Activated CD8-positive, alpha-beta T cell treated with anti-CD3 and anti-CD28 coated beads, Interleukin-2, amount 10 ng/mL, durations not matched to agents 7 days and 5 days (primary cell): ENCODE data around the gene MRM1. TPM values are rescaled to one million over a fixed set of nuclear protein-coding genes. Genes with fewer than 3 reads are reported as not detected.
"Not testable (repeated sequence)": the region's sequence is repeated elsewhere in the genome, so short reads cannot be mapped to it uniquely, and the experiment has no call there.

Experiments used
- ATAC-seq: fragments of 150-1000 bp; cut with Tn5 transposase; one replicate; pipeline ENCODE4 v1.10.0; 2021; ENCODE audit warnings: moderate library complexity
- CTCF ChIA-PET: fragments of 350-600 bp; sonication (Branson Sonifier 250); formaldehyde crosslinking; loops from one replicate; lab custom pipeline; 2021; ENCODE audit warnings: antibody characterized with exemption; lab: Charles Lee
- POLR2A ChIA-PET: fragments of 350-600 bp; sonication (Branson Sonifier 250); formaldehyde crosslinking; loops from one replicate; lab custom pipeline; 2021; ENCODE audit warnings: antibody characterized with exemption; lab: Charles Lee
- DNase-seq: peaks from one replicate; pipeline ENCODE4 v3.0.0-alpha.2; 2020
- H3K27ac Mint-ChIP-seq: one replicate; pipeline ENCODE4 v1.8.0; 2021; ENCODE audit warnings: mild to moderate bottlenecking, mixed read lengths
- H3K27me3 Mint-ChIP-seq: one replicate; pipeline ENCODE4 v1.8.0; 2021; ENCODE audit warnings: low read depth, mixed read lengths
- H3K36me3 Mint-ChIP-seq: one replicate; pipeline ENCODE4 v1.8.0; 2021; ENCODE audit warnings: low read depth, mixed read lengths
- H3K4me1 Mint-ChIP-seq: one replicate; pipeline ENCODE4 v1.8.0; 2021; ENCODE audit warnings: low read depth, mixed read lengths
- H3K4me3 Mint-ChIP-seq: one replicate; pipeline ENCODE4 v1.8.0; 2021; ENCODE audit warnings: mild to moderate bottlenecking, mixed read lengths
- H3K9me3 Mint-ChIP-seq: one replicate; pipeline ENCODE4 v1.8.0; 2022; ENCODE audit warnings: mixed read lengths; ENCODE audit not compliant: insufficient read depth
- total RNA-seq, 2 experiments: library from RNA; stranded (reverse); gene quantifications; one replicate each; pipeline ENCODE4 v1.2.3, GENCODE V29; 2021

The MRM1 gene
- total RNA-seq, 2 experiments from 2014 or later: 10.7 to 13.1 TPM

DNA sequence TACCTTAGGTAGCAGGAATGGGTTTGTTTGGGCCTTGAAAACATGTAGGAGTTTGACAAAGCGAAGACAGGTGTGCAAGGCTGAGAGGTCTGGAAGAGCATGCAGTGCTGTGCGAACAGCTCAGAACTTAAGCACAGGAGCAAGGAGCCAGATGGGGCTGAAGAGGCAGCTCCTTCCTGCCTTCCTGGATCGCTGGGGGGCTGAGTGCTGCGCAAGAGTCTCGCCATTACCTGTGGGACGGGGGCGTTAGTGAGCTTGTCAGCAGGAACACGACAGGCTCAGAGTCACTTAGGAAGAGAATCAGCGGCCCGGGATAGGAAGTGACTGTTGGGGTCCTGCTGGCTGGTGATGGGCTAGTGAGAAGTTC is 464 bp upstream of the MRM1 start:
- Mint-ChIP-seq H3K9me3 (no peaks in the 10 kb centered on the region), H3K27me3 (no peaks in the 10 kb centered on the region), H3K27ac (peak overlapping the region; percentile 88), H3K36me3 (peaks cover 13% of the 10 kb centered on the region), H3K4me1 (peaks cover 41% of the 10 kb centered on the region), H3K4me3 (peak overlapping the region; percentile 88)
- ATAC-seq: peak; percentile 22
- ChIA-PET CTCF (interaction anchor here (0.6 to 4.7 kb wide), 12 partner anchors 10 to 773 kb away, joined by 3 to 70 read pairs (median 14); partner anchors contain the start of gene DHRS11), POLR2A (interaction anchor here (1.7 to 2.0 kb wide), 5 partner anchors 8 to 122 kb away, joined by 5 to 22 read pairs (median 7); partner anchors contain the start of genes DHRS11 and GGNBP2)
- no peak for DNase-seq

DNA sequence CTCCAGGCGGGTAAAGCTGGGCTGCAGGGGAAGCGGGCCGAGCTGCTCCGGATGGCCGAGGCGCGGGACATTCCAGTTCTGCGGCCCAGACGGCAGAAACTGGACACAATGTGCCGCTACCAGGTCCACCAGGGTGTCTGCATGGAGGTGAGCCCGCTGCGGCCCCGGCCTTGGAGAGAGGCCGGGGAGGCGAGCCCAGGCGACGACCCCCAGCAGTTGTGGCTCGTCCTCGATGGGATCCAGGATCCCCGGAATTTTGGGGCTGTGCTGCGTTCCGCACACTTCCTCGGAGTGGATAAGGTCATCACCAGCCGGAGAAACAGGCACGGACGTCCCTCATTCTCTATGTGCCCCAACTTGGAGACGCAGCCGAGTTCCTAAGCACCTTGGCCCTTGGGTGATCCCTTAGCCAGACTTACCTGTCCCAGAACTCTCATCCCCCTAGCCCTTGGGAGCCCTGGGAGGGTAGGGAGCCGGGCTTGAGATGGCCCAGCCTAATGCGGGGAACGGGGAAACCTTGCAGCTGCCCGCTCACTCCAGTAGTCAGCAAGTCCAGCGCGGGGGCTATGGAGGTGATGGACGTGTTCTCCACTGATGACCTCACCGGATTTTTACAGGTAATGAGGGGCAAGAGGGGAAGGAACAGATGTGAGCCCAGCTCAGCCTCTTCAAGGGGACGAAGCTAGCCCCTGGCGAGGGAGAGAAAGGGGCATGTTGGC is 806 bp downstream of the MRM1 start:
- POLR2A ChIA-PET: interaction anchor here (0.6 to 2.0 kb wide), 13 partner anchors 9 to 346 kb away, joined by 3 to 22 read pairs (median 3); partner anchors contain the start of genes AATF, DHRS11 and GGNBP2
- Mint-ChIP-seq H3K27me3 (no peaks in the 10 kb centered on the region), H3K9me3 (no peaks in the 10 kb centered on the region), H3K36me3 (peaks cover 13% of the 10 kb centered on the region), H3K27ac (peak overlapping the region; percentile 88), H3K4me3 (peak overlapping the region; percentile 88), H3K4me1 (peaks cover 44% of the 10 kb centered on the region)
- peak; percentile 27 for ATAC-seq
- CTCF ChIA-PET: interaction anchor here (0.7 to 4.7 kb wide), 35 partner anchors 8 to 833 kb away, joined by 3 to 70 read pairs (median 5); partner anchors contain the start of gene DHRS11
- peak; percentile 34 for DNase-seq

DNA sequence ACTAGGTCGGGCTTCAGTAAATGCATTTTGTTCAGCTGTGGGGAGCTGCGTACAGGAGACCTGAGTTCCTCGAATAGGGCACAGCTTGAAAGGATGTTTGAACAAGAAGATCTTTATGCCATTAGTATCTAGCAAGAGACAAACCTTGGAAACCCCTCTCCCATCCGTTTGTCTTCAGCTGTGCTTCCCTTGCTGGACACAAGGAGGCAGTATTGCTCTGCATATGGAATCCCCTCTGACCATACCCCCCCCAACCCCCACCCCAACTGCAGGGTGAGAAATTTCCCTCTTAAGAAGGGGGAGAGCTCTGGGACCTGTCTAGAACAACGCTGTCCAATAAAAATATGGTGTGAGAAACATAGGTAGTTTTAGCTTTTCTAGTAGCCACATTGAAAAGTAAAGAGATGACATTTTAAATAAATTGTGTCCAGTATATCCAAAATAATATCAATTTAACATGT is 1.6 kb downstream of the MRM1 start:
- H3K36me3 Mint-ChIP-seq: peaks cover 18% of the 10 kb centered on the region
- DNase-seq (peak; percentile 75), ATAC-seq (no peak)
- H3K9me3 Mint-ChIP-seq: no peaks in the 10 kb centered on the region
- ChIA-PET POLR2A (interaction anchor here (0.6 to 1.4 kb wide), 5 partner anchors 26 to 759 kb away, joined by 3 read pairs; partner anchors contain the start of gene AATF), CTCF (interaction anchor here (0.8 to 4.7 kb wide), 35 partner anchors 8 to 832 kb away, joined by 3 to 70 read pairs (median 5); partner anchors contain the start of gene DHRS11)
- H3K4me1 Mint-ChIP-seq: peaks cover 45% of the 10 kb centered on the region
- H3K4me3 Mint-ChIP-seq: peak overlapping the region; percentile 88
- H3K27me3 Mint-ChIP-seq: no peaks in the 10 kb centered on the region
- H3K27ac Mint-ChIP-seq: peak overlapping the region; percentile 79

DNA sequence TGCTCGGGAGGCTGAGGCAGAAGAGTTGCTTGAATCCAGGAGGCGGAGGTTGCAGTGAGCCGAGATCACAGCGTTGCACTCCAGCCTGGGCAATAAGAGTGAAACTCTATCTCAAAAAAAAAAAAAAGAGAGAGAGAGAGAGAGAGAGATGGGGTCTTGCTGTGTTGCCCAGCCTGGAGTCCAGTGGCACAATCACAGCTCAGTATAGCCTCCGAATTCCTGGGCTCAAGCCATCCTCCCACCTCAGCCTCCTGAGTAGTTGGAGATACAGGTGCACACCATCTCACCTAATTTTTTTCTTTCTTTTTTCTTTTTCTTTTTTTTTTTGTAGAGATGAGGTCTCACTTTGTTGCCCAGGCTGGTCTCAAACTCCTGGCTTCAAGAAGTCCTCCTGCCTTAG is 3.6 kb downstream of the MRM1 start:
- peaks cover 20% of the 10 kb centered on the region for H3K36me3 Mint-ChIP-seq
- CTCF ChIA-PET: interaction anchor here (1.1 kb wide), 1 partner anchor 12 kb away, joined by 3 read pairs; no protein-coding TSS in a partner anchor
- H3K4me1 Mint-ChIP-seq: peaks cover 46% of the 10 kb centered on the region
- DNase-seq, H3K9me3 Mint-ChIP-seq, H3K27ac Mint-ChIP-seq, POLR2A ChIA-PET, ATAC-seq, H3K4me3 Mint-ChIP-seq, H3K27me3 Mint-ChIP-seq: not testable (repeated sequence)

DNA sequence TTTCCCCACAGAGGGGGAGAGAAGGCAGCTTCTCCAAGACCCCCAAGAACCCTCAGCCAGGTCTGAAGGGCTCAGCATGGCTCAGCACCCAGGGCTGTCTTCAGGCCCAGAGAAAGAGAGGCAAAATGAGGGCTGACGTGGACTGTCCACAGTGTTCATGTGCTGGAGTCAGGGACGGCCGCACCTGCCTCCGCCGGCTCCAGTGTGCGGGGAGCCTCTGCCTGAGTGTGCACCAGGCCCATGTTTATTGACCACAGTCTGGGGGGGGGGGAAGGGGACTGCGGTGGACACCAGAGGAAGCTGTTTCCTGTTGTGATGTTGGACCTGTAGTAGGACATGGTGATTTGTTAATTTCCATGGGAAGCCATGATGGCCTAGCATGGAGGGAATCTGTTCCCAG is 6.9 kb downstream of the MRM1 start:
- H3K4me1 Mint-ChIP-seq: peaks cover 29% of the 10 kb centered on the region
- DNase-seq (no peak), ATAC-seq (no peak)
- H3K4me3 Mint-ChIP-seq: no peak overlapping the region
- H3K27me3 Mint-ChIP-seq: no peaks in the 10 kb centered on the region
- CTCF ChIA-PET: no interaction called here
- H3K9me3 Mint-ChIP-seq: no peaks in the 10 kb centered on the region
- peaks cover 20% of the 10 kb centered on the region for H3K36me3 Mint-ChIP-seq
- no peak overlapping the region for H3K27ac Mint-ChIP-seq
- POLR2A ChIA-PET: interaction anchor here (0.6 kb wide), 1 partner anchor 358 kb away, joined by 3 read pairs; no protein-coding TSS in a partner anchor

DNA sequence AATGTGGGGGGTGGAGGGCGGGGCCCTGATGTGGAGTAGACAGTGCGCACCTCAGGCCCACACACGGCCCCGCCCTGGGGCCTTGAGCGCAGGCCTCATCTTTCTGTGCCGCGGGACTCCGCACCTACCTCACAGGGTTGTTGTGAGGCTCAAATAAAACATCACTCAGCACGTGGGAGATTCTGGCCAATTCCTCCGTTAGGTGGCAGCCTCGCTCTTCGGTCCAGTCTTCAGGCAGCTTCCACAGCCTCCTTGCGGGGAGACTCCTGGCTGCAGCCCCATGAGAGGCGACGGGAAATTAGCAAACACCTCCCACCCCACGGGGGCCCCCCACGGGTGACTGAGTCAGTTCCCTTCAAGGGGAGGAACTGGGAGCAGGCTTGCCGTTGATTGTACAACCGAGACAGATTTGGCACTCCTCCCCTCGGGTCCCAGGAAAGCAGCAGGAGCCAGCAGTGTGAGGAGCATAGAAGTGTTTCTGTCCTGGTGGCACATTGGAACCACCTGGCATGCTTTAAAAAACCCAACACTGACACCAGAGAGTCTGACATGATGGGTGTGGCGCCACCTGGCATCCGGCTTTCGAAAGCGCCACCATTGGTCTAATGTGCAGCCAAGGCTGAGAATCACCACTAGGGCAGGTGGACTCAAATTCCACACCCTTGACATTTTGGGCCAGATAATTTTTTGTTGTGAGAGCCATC is 7.6 kb downstream of the MRM1 start:
- ChIA-PET CTCF (no interaction called here), POLR2A (interaction anchor here (0.6 kb wide), 1 partner anchor 358 kb away, joined by 3 read pairs; no protein-coding TSS in a partner anchor)
- ATAC-seq (no peak), DNase-seq (no peak)
- H3K36me3 Mint-ChIP-seq: peaks cover 20% of the 10 kb centered on the region
- peaks cover 26% of the 10 kb centered on the region for H3K4me1 Mint-ChIP-seq
- no peak overlapping the region for H3K4me3 Mint-ChIP-seq
- H3K27me3 Mint-ChIP-seq: no peaks in the 10 kb centered on the region
- H3K9me3 Mint-ChIP-seq: no peaks in the 10 kb centered on the region
- H3K27ac Mint-ChIP-seq: no peak overlapping the region

DNA sequence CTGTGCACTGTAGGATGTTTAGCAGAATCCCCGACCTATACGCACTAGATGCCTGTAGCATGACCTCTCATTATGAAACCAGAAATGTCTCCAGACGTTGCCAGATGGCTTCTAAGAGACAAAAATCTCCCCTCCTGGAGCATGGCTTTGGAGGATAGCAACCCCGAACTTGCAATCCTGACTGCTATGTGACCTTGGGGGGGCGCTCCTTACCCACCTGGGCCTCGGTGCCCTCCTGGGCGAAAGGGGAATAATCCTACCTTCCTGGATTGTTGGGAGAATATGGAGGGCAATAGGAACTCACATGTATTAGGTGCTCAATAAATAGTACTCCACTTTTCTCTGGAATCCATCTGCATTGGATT is 8.1 kb downstream of the MRM1 start:
- Mint-ChIP-seq H3K4me3 (no peak overlapping the region), H3K9me3 (no peaks in the 10 kb centered on the region), H3K36me3 (peaks cover 16% of the 10 kb centered on the region), H3K27me3 (no peaks in the 10 kb centered on the region), H3K4me1 (peaks cover 20% of the 10 kb centered on the region), H3K27ac (no peak overlapping the region)
- CTCF ChIA-PET: interaction anchor here (0.6 to 2.1 kb wide), 2 partner anchors 8 to 9 kb away, joined by 3 to 5 read pairs; partner anchors contain the start of gene MRM1
- ATAC-seq (no peak), DNase-seq (no peak)
- POLR2A ChIA-PET: no interaction called here

DNA sequence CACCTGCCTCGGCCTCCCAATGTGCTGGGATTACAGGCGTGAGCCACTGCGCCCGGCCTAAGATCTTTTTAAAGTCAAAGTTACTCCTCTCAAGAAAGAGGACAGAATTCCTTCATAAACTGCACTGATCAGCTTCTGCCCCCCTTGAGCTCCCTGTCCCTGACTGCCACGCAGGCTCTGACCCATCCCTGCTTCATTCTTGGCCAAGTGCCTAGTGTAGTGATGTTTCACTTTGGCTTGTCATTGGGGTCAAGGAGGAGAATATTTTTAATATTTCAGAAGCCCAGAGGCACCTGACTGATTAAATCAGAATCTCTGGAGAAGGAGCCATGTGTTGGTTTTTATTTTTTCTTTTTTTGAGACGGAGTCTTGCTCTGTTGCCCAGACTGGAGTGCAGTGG is 9.1 kb downstream of the MRM1 start:
- ChIA-PET POLR2A (interaction anchor here (1.5 kb wide), 1 partner anchor 9 kb away, joined by 7 read pairs; the partner anchor contains the start of gene MRM1), CTCF (interaction anchor here (0.8 to 2.1 kb wide), 4 partner anchors 8 to 629 kb away, joined by 3 to 6 read pairs (median 4); partner anchors contain the start of gene MRM1)
- no peak overlapping the region for H3K4me3 Mint-ChIP-seq
- no peak for ATAC-seq
- H3K27me3 Mint-ChIP-seq: no peaks in the 10 kb centered on the region
- peaks cover 11% of the 10 kb centered on the region for H3K36me3 Mint-ChIP-seq
- no peaks in the 10 kb centered on the region for H3K9me3 Mint-ChIP-seq
- no peak for DNase-seq
- H3K4me1 Mint-ChIP-seq: peaks cover 12% of the 10 kb centered on the region
- H3K27ac Mint-ChIP-seq: no peak overlapping the region

DNA sequence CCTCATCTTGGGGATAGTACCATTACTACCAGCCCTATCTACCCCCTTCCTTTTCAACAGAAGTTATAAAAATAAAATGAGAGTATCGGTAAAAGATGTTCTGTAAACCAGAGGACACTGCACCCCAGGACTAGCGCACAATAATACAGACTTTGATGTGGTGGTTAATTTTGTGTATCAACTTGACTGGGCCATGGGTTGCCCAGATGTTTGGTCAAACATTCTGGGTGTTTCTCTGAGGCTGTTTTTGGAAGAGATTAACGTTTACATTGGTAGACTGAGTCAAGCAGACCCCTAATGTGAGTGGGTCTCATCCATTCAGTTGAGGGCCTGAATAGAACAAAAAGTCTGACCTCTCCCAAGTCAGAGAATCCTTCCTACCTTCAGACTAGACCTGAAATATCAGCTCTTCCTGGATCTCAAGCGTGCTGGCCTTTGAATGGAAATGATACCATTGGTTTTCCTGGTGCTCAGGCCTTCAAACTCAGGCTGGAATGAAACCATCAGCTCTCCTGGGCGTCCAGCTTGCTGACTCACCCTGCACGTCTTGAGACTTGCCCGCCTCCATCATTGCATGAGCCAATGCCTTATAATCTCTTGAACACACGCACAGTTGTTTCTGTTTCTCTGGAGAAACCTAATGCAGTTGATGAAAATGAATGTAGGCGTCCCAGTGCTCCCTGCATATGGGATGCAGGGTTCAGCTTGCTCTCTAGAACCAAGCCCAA is 10.1 kb downstream of the MRM1 start:
- CTCF ChIA-PET: interaction anchor here (1.1 to 2.1 kb wide), 3 partner anchors 9 to 628 kb away, joined by 3 to 6 read pairs (median 5); partner anchors contain the start of gene MRM1
- no peak overlapping the region for H3K27ac Mint-ChIP-seq
- no peak overlapping the region for H3K4me3 Mint-ChIP-seq
- peaks cover 8% of the 10 kb centered on the region for H3K36me3 Mint-ChIP-seq
- DNase-seq: no peak
- no peaks in the 10 kb centered on the region for H3K27me3 Mint-ChIP-seq
- POLR2A ChIA-PET: interaction anchor here (1.5 kb wide), 1 partner anchor 10 kb away, joined by 7 read pairs; the partner anchor contains the start of gene MRM1
- no peak for ATAC-seq
- peaks cover 5% of the 10 kb centered on the region for H3K4me1 Mint-ChIP-seq
- no peaks in the 10 kb centered on the region for H3K9me3 Mint-ChIP-seq

DNA sequence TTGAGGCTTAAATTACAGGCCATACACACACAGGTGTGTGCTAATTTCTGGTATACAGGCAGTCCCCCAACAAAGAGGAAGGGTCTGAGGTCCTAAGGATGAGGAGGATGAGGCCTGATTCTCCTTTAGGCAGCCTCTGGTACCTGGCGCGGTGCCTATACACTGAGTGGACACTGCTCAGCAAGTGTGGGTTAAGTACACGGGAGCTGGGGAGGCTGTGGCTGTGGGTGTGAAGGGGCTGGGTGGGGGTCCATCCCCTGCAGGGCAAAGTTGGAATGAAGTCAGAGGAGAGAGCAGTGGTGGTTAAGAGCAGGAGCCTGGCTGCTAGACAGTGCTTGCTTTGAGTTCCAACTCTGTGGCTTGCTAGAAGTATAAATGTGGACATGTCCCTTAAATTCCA is 10.9 kb downstream of the MRM1 start:
- ATAC-seq (no peak), DNase-seq (no peak)
- Mint-ChIP-seq H3K9me3 (no peaks in the 10 kb centered on the region), H3K27me3 (no peaks in the 10 kb centered on the region), H3K27ac (no peak overlapping the region), H3K4me1 (peaks cover 5% of the 10 kb centered on the region), H3K36me3 (peaks cover 8% of the 10 kb centered on the region), H3K4me3 (no peak overlapping the region)
- POLR2A ChIA-PET: no interaction called here
- CTCF ChIA-PET: interaction anchor here (1.0 to 1.6 kb wide), 2 partner anchors 9 to 12 kb away, joined by 3 to 6 read pairs; no protein-coding TSS in a partner anchor

DNA sequence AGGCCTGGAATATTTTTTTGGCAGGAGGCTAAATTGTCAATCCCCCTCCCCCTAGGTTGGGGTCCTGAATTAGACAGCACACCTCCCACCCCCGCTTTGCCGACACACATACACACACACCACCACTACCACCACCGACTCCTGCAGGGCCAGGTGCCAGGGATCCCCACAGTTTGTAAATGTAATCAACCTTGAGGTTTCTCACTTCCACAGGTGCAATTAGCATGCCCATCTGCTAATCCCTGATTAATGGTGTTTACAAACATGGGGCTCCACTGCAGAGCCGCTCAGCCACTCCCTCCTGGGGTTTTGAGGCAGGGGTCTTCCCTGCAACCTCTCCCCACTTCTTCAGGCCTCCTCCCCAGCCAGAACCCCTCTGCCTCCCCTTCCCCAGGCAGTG is 11.8 kb downstream of the MRM1 start:
- Mint-ChIP-seq H3K4me1 (peaks cover 1% of the 10 kb centered on the region), H3K27me3 (no peaks in the 10 kb centered on the region), H3K36me3 (peaks cover under 1% of the 10 kb centered on the region), H3K27ac (no peak overlapping the region), H3K9me3 (no peaks in the 10 kb centered on the region), H3K4me3 (no peak overlapping the region)
- ChIA-PET POLR2A (no interaction called here), CTCF (interaction anchor here (1.0 to 2.8 kb wide), 2 partner anchors 11 kb away, joined by 3 to 24 read pairs; partner anchors contain the start of gene MRM1)
- ATAC-seq (no peak), DNase-seq (no peak)
